Keratinocyte (primary cell): ENCODE results near the gene DNAJC13. TPM values are rescaled to one million over a fixed set of nuclear protein-coding genes. Genes with fewer than 3 reads are reported as not detected.

Experiments
- DNase-seq: peaks from one replicate; pipeline ENCODE4 v3.0.0-alpha.2; 2011; ENCODE audit warnings: low read depth, missing footprints, low spot score
- FAIRE-seq: peaks from 2 replicates; lab custom pipeline; 2011; peaks lifted over from hg19 to GRCh38; lab: Jason Lieb, UNC
- H2AFZ ChIP-seq: 2 replicates; pipeline ENCODE4 v1.6.0; 2012; ENCODE audit warnings: low read length, control low read depth, inconsistent platforms; ENCODE audit not compliant: control insufficient read depth
- H3K27ac ChIP-seq: 2 replicates; pipeline ENCODE4 v1.5.1; 2011; ENCODE audit warnings: low read length; ENCODE audit not compliant: control insufficient read depth, insufficient read depth
- H3K27me3 ChIP-seq: 3 replicates; pipeline ENCODE4 v1.6.0; 2011; ENCODE audit warnings: low read length; ENCODE audit not compliant: control insufficient read depth, insufficient read depth; ENCODE audit errors: extremely low read depth
- H3K36me3 ChIP-seq, 2 experiments: 2 replicates in 1 of 2; 3 replicates in 1 of 2; pipeline ENCODE4 v1.5.1; 2011; ENCODE audit warnings: low read length in 2 of 2, mild to moderate bottlenecking in 1 of 2; ENCODE audit not compliant: control insufficient read depth in 2 of 2, insufficient read depth in 2 of 2; ENCODE audit errors: extremely low read depth in 1 of 2
- H3K4me1 ChIP-seq: 3 replicates; pipeline ENCODE4 v1.5.1; 2011; ENCODE audit warnings: low read length; ENCODE audit not compliant: control insufficient read depth, insufficient read depth; ENCODE audit errors: extremely low read depth
- H3K4me2 ChIP-seq: 3 replicates; pipeline ENCODE4 v1.6.0; 2011; ENCODE audit warnings: low read depth, low read length; ENCODE audit not compliant: control insufficient read depth, insufficient read depth; ENCODE audit errors: extremely low read depth
- H3K4me3 ChIP-seq, 3 experiments: fragments of 200-600 bp in 1 of 3; sonication (generic) in 1 of 3; 2 replicates in 2 of 3; 3 replicates in 1 of 3; pipeline ENCODE4 v1.5.1; 2011 to 2016; ENCODE audit warnings: low read length in 3 of 3, mild to moderate bottlenecking in 3 of 3, control low read depth in 2 of 3, inconsistent platforms in 1 of 3, low read depth in 1 of 3, mixed read lengths in 1 of 3, mixed run types in 1 of 3, moderate library complexity in 1 of 3; ENCODE audit not compliant: control insufficient read depth in 2 of 3, insufficient read depth in 2 of 3; ENCODE audit errors: extremely low read depth in 1 of 3
- H3K79me2 ChIP-seq: 2 replicates; pipeline ENCODE4 v1.6.0; 2012; ENCODE audit warnings: low read length; ENCODE audit not compliant: control insufficient read depth, insufficient read depth
- H3K9ac ChIP-seq: 3 replicates; pipeline ENCODE4 v1.6.0; 2011; ENCODE audit warnings: low read length; ENCODE audit not compliant: control insufficient read depth, insufficient read depth; ENCODE audit errors: extremely low read depth
- H3K9me1 ChIP-seq: 3 replicates; pipeline ENCODE4 v1.6.0; 2011; ENCODE audit warnings: low read length; ENCODE audit not compliant: control insufficient read depth, insufficient read depth; ENCODE audit errors: extremely low read depth
- H3K9me3 ChIP-seq: 2 replicates; pipeline ENCODE4 v1.5.1; 2012; ENCODE audit warnings: low read depth, low read length; ENCODE audit not compliant: control insufficient read depth
- H4K20me1 ChIP-seq: 3 replicates; pipeline ENCODE4 v1.6.0; 2011; ENCODE audit warnings: low read length; ENCODE audit not compliant: control insufficient read depth, insufficient read depth; ENCODE audit errors: extremely low read depth
- EZH2 ChIP-seq: IDR thresholded peaks from one replicate; pipeline ENCODE4 v1.6.1; 2012; ENCODE audit warnings: inconsistent platforms, mild to moderate bottlenecking, low read length, moderate library complexity
- dilution Hi-C: fragments of 300-500 bp; cut with MboI; formaldehyde crosslinking; loops from one replicate; pipeline ENCODE4 v1.7.0; 2020; ENCODE audit warnings: low sequenced_read_pairs; ENCODE audit not compliant: extremely low pct_ligation_motif_present
- polyA plus RNA-seq, 5 experiments: library from polyadenylated mRNA; depleted of rRNA in 3 of 5; stranded (reverse) in 3 of 5; stranded (forward) in 1 of 5; unstranded in 1 of 5; fragments of >200 nt; gene quantifications; 1 replicate in 1 of 5; 2 replicates in 3 of 5; 3 replicates in 1 of 5; pipeline versions ENCODE4 v1.2.1 to v1.2.3, GENCODE V29; 2011 to 2012; ENCODE audit warnings: missing spikeins in 2 of 5, low read depth in 1 of 5, low replicate concordance in 1 of 5
- TF ChIP-seq, protein P1 (sequence below), 3 experiments: IDR thresholded peaks in 1 of 3; conservative IDR thresholded peaks in 1 of 3; optimal IDR thresholded peaks in 1 of 3; 2 replicates in 2 of 3; 3 replicates in 1 of 3; pipeline versions ENCODE3 to v1.5.1; 2011; ENCODE audit warnings: low read length in 3 of 3, mild to moderate bottlenecking in 3 of 3, moderate library complexity in 2 of 3, control low read depth in 1 of 3, inconsistent platforms in 1 of 3; ENCODE audit not compliant: insufficient read depth in 2 of 3; ENCODE audit errors: extremely low read depth in 1 of 3

The DNAJC13 gene
- polyA plus RNA-seq, 1 donor (not counting 4 experiments of a cell fraction or from before 2014, with no cell fraction given), result 24.3 TPM

DNA sequence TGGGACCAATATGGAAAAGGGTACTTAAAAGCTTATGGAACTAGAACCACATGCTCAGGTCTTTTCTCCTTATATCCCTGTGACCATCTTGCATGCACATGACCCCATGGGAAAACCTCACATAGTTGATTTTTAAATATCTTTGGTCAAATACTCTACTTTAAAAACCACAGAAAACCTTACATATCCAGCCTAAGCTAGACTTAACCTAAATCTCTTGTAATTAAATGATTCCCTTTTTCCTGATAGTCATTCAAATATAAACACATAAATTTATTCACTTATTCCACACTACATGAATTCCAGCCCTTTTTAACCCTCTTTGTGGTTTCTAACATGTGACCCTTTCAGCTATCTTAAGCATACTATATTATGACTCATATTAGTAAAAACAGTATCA lies 46.8 kb downstream of the DNAJC13 start:
- Histone ChIP-seq H4K20me1 (no peaks in the 10 kb centered on the region), H3K4me1 (no peaks in the 10 kb centered on the region), H2AFZ (no peak overlapping the region), H3K9ac (no peak overlapping the region), H3K4me2 (no peak overlapping the region), H3K27me3 (no peaks in the 10 kb centered on the region), H3K27ac (no peak overlapping the region), H3K9me1 (no peaks in the 10 kb centered on the region), H3K4me3 (no peak overlapping the region), H3K36me3 (peaks cover 0 to 6% of the 10 kb centered on the region in 2 experiments), H3K9me3 (no peaks in the 10 kb centered on the region), H3K79me2 (no peaks in the 10 kb centered on the region)
- no peak for TF ChIP-seq EZH2
- TF ChIP-seq, protein P1, sequence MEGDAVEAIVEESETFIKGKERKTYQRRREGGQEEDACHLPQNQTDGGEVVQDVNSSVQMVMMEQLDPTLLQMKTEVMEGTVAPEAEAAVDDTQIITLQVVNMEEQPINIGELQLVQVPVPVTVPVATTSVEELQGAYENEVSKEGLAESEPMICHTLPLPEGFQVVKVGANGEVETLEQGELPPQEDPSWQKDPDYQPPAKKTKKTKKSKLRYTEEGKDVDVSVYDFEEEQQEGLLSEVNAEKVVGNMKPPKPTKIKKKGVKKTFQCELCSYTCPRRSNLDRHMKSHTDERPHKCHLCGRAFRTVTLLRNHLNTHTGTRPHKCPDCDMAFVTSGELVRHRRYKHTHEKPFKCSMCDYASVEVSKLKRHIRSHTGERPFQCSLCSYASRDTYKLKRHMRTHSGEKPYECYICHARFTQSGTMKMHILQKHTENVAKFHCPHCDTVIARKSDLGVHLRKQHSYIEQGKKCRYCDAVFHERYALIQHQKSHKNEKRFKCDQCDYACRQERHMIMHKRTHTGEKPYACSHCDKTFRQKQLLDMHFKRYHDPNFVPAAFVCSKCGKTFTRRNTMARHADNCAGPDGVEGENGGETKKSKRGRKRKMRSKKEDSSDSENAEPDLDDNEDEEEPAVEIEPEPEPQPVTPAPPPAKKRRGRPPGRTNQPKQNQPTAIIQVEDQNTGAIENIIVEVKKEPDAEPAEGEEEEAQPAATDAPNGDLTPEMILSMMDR (optimal IDR thresholded peaks at IDR 0.05 in 1 of 3, IDR thresholded peaks at IDR 0.05 in 1 of 3, conservative IDR thresholded peaks at IDR 0.05 in 1 of 3; ENCODE audit: extremely low read depth in 1 of 3, insufficient read depth in 2 of 3, low read length in 3 of 3), result no peak
- dilution Hi-C loops, result no loop called here
- FAIRE-seq (no peak), DNase-seq (no peak)

DNA sequence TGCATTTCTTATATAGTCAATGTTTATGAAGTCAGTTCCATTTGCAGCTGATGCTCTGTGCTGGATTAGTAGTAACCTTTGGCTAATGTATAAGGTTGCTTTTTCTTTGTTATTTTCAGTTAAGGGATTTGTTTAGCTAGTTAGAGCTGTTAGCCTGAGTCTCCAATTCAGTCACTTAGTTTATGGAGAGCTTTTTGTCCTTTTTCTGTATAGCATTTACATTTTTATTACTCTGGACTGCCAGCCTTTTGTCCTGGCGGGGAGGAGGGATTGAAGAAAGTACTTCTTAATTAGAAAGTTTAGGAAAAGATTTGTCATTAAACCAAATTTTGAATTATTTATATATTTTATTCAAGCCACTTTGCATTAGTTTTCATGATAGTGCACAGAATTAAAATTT lies 52.0 kb downstream of the DNAJC13 start:
- Histone ChIP-seq H2AFZ (no peak overlapping the region), H3K9me1 (no peaks in the 10 kb centered on the region), H3K36me3 (peaks cover 0 to 4% of the 10 kb centered on the region in 2 experiments), H3K27me3 (no peaks in the 10 kb centered on the region), H3K79me2 (no peaks in the 10 kb centered on the region), H3K4me3 (no peak overlapping the region), H3K27ac (no peak overlapping the region), H3K9ac (no peak overlapping the region), H3K4me1 (no peaks in the 10 kb centered on the region), H3K9me3 (no peaks in the 10 kb centered on the region), H3K4me2 (no peak overlapping the region), H4K20me1 (no peaks in the 10 kb centered on the region)
- dilution Hi-C loops, result no loop called here
- DNase-seq, result no peak
- no peak for TF ChIP-seq EZH2
- TF ChIP-seq, protein P1 (optimal IDR thresholded peaks at IDR 0.05 in 1 of 3, IDR thresholded peaks at IDR 0.05 in 1 of 3, conservative IDR thresholded peaks at IDR 0.05 in 1 of 3; ENCODE audit: extremely low read depth in 1 of 3, insufficient read depth in 2 of 3, low read length in 3 of 3), result no peak
- FAIRE-seq, result no peak
